Mucosa of stomach (tissue), 1 donor: ENCODE measurements around the gene M1AP.

ENCODE experiments used
- H3K27me3 ChIP-seq: one replicate; pipeline ENCODE4 v1.7.0; 2013; ENCODE audit warnings: mild to moderate bottlenecking, low read length; ENCODE audit not compliant: control insufficient read depth, insufficient read depth
- H3K36me3 ChIP-seq: one replicate; pipeline ENCODE4 v1.7.0; 2013; ENCODE audit warnings: low read length; ENCODE audit not compliant: control insufficient read depth, insufficient read depth
- H3K4me1 ChIP-seq: one replicate; pipeline ENCODE4 v1.7.0; 2013; ENCODE audit warnings: mild to moderate bottlenecking, low read length; ENCODE audit not compliant: control insufficient read depth, insufficient read depth
- H3K4me3 ChIP-seq: one replicate; pipeline ENCODE4 v1.7.0; 2013; ENCODE audit warnings: low read length
- H3K9ac ChIP-seq: one replicate; pipeline ENCODE4 v1.7.0; 2013; ENCODE audit warnings: mild to moderate bottlenecking, low read length, moderate library complexity
- H3K9me3 ChIP-seq: one replicate; pipeline ENCODE4 v1.7.0; 2013; ENCODE audit warnings: mild to moderate bottlenecking, low read length, moderate library complexity; ENCODE audit not compliant: control insufficient read depth
- donor health status: Pancreatic carcinoma.

M1AP gene

GRCh38 chr2:74676331-74676730, 28.2 kb upstream of the M1AP start:
- Histone ChIP-seq H3K4me3 (no peak overlapping the region), H3K36me3 (no peaks in the 10 kb centered on the region), H3K9ac (no peak overlapping the region), H3K4me1 (no peaks in the 10 kb centered on the region), H3K9me3 (no peaks in the 10 kb centered on the region), H3K27me3 (no peaks in the 10 kb centered on the region)

DNA sequence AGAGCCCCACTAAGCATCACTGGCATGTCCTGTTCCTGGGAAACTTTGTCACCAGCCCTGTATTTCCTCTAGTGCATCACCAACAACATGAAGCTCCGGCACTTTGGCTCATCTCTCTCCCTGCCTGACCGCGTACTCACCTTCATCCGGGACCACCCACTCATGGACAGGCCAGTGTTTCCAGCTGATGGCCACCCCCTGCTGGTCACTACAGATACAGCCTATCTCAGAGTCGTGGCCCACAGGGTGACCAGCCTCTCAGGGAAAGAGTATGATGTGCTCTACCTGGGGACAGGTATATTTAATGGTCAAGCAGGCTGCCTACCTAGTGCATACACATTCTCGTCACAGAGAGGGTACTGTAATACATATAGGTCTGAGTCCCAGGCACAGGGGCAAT, 27.0 kb upstream of the M1AP start:
- H3K27me3 ChIP-seq, result no peaks in the 10 kb centered on the region
- H3K9me3 ChIP-seq, result no peaks in the 10 kb centered on the region
- H3K36me3 ChIP-seq, result no peaks in the 10 kb centered on the region
- H3K9ac ChIP-seq, result no peak overlapping the region
- H3K4me1 ChIP-seq, result no peaks in the 10 kb centered on the region
- no peak overlapping the region for H3K4me3 ChIP-seq

DNA sequence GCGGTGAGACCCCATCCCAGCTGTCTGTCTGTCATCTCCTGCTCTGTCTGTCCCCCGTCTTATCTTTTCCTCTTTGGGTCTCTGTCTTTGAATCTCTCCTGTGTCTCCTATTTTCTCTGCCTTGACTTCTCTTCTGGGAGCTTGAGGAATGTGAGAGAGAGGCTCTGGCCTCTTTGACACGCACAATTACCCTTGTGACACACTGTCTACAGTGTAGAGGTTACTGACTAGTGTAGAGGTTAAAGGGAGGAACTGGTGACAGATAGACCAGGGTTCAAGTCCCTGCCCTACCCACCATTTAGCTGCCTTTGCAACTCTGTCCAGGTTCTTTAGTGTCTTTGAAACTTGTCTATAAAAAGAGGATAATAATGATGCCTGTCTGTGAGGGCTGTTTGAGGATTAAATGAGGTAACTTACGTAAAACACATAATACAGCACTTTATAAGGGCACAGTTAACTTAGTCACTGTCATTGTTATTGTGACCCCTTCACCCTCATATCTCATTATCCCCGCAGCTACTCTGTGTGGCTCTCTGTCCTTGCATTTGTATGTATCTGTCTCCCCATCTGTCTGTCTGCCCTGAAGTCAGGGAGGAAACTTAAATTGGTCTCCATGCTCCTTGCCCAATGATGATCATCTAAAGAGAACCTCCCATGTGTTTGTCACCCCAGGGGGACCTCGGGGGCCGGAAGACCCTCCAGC, 25.8 kb upstream of the M1AP start:
- H3K27me3 ChIP-seq, result no peaks in the 10 kb centered on the region
- H3K36me3 ChIP-seq, result no peaks in the 10 kb centered on the region
- no peaks in the 10 kb centered on the region for H3K9me3 ChIP-seq
- no peak overlapping the region for H3K4me3 ChIP-seq
- no peaks in the 10 kb centered on the region for H3K4me1 ChIP-seq
- H3K9ac ChIP-seq, result no peak overlapping the region

- H3K4me1 ChIP-seq, result no peaks in the 10 kb centered on the region
- H3K9ac ChIP-seq, result no peak overlapping the region
- no peak overlapping the region for H3K4me3 ChIP-seq
- no peaks in the 10 kb centered on the region for H3K9me3 ChIP-seq
- no peaks in the 10 kb centered on the region for H3K27me3 ChIP-seq
- H3K36me3 ChIP-seq, result no peaks in the 10 kb centered on the region
These were observed 23.3 kb upstream of the M1AP start for GRCh38 chr2:74671479-74671878.

DNA sequence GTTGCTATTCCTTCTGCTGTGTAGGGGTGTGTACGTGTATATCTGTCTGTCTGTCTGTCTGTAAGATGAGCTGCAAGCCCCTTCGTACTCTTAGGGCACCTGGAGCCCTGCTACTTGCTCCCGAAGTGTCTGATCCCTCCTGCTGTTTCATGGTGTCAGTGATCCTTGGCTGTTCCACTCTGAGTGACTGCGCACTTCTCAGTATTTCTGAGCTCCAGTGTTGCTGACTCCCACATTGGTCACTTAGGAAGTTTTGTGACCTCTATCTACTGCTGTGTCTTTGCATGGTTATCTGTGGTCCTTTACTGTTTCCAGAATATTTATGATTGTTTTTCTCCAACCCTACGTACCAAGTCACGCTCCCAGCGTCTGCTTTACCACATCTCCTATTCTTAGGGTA, 22.1 kb upstream of the M1AP start:
- no peaks in the 10 kb centered on the region for H3K27me3 ChIP-seq
- H3K9me3 ChIP-seq, result no peaks in the 10 kb centered on the region
- no peaks in the 10 kb centered on the region for H3K36me3 ChIP-seq
- H3K9ac ChIP-seq, result no peak overlapping the region
- H3K4me3 ChIP-seq, result no peak overlapping the region
- no peaks in the 10 kb centered on the region for H3K4me1 ChIP-seq

DNA sequence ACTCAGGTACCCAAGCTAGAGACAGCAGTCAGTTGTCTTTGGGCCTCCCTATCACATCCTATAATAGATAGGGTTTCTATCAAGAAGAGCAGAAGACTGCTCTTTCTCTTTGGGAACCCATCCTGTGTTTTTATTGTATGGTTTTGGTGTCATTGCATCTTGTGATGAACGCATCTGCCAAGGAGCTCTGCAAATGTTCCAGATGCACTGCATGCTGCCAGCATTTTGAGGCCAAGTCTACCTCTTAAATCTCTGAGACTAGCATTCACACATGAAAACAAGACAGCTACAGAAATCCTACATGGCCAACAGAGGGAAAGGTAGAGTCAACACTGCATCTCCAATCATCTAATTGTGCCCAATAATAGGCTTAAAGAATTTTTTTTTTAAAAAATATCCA, 20.0 kb upstream of the M1AP start:
- no peaks in the 10 kb centered on the region for H3K9me3 ChIP-seq
- H3K36me3 ChIP-seq, result no peaks in the 10 kb centered on the region
- H3K9ac ChIP-seq, result no peak overlapping the region
- H3K4me3 ChIP-seq, result no peak overlapping the region
- no peaks in the 10 kb centered on the region for H3K4me1 ChIP-seq
- H3K27me3 ChIP-seq, result no peaks in the 10 kb centered on the region

DNA sequence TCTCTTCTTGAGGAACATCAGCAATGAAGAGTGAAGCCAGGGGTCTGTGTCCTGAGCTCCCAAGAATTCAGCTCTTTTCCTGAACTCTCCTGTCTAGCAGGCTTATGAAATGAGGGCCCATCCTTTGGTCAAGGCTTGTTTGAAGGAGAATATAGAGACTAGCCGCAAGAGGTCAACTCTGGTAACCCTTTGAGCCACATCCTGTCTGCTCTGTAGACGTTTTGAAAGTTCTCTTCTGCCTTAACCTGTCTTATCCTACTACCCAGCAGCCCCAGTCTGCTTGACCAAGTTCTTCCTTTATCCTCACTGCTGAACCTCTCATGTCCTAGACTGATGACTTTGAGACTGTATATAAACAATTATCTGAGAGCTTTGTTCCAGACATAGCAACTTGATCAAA, 11.3 kb upstream of the M1AP start:
- Histone ChIP-seq H3K9ac (no peak overlapping the region), H3K4me1 (peaks cover 5% of the 10 kb centered on the region), H3K27me3 (peaks cover 6% of the 10 kb centered on the region), H3K36me3 (no peaks in the 10 kb centered on the region), H3K9me3 (no peaks in the 10 kb centered on the region), H3K4me3 (no peak overlapping the region)

- H3K9ac ChIP-seq, result no peak overlapping the region
- no peak overlapping the region for H3K4me3 ChIP-seq
- H3K36me3 ChIP-seq, result no peaks in the 10 kb centered on the region
- H3K4me1 ChIP-seq, result peaks cover 6% of the 10 kb centered on the region
- H3K27me3 ChIP-seq, result peaks cover 6% of the 10 kb centered on the region
- no peaks in the 10 kb centered on the region for H3K9me3 ChIP-seq
These were observed 10.4 kb upstream of the M1AP start for GRCh38 chr2:74658516-74658915.

DNA sequence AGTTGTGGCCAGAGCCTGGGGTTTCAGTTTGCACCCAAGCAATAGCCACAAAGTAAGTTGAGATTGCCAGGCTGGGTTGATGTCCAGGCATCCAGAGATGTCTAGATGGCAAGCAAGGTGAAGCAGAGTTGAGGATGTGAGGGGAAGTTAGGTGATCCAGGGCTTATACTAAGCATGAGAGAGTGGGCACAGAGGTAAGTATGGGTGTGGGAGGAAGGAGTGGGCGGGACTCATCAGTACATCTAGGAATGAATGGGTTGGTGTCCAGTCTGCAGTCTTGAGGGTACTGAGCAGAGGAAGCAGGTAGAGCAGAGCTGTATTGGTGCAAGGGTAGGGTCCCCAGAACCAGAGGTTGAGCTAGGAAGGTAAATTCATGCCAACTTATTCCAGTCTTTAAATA, 7.4 kb upstream of the M1AP start:
- Histone ChIP-seq H3K4me1 (peaks cover 6% of the 10 kb centered on the region), H3K36me3 (no peaks in the 10 kb centered on the region), H3K27me3 (peaks cover 6% of the 10 kb centered on the region), H3K4me3 (no peak overlapping the region), H3K9ac (no peak overlapping the region), H3K9me3 (no peaks in the 10 kb centered on the region)

DNA sequence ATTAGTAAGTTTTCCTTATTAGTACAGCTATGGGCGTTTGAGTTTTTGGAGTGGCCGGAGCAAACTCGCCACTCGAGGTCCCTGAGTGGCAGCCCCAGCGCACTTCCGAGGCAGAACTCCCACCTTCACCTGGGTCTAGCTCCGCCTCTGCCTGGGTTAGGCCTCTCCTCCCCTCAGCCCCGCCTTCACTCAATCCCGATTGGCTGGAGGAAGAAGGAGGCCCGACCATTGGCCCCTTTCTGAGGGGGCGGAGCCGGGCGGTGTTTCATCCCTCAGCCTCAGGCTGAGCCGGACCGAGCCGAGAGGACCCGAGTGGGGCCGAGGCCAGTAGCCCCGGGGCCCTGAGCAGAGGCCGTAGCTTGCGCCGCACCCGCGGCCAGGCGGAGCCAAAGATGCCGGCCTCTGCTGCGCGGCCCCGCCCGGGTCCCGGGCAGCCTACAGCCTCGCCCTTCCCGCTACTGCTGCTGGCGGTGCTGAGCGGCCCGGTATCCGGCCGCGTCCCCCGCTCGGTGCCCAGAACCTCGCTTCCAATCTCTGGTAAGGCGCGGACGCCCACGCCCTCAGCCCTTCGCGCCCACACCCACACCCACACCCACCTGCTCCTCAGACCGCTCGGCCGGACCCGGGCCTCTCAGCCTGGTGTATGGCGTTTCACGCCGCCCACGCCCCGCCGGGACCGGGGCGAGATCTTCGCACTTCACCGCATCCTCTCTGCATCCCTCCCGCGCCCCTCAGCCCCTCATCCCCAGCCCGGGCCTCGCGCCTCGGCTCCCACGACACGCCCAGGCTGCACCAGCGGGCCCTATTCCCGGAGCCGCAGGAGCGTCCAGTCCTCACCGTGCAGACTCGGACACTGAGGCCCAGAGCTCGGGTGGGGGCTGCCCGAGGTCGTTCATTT, 6.1 kb upstream of the M1AP start, which contains the start of gene SEMA4F:
SEMA4F (plus strand) TSS at position 263 of the 898 bp plus-strand sequence; CDS start at position 393, 130 bp downstream.
- Histone ChIP-seq H3K4me3 (peak within 1 kb of the TSS; percentile 71), H3K36me3 (no peaks in the 10 kb centered on the region), H3K9ac (peak within 1 kb of the TSS; percentile 67), H3K27me3 (peaks cover 6% of the 10 kb centered on the region), H3K9me3 (no peaks in the 10 kb centered on the region), H3K4me1 (peaks cover 6% of the 10 kb centered on the region)

DNA sequence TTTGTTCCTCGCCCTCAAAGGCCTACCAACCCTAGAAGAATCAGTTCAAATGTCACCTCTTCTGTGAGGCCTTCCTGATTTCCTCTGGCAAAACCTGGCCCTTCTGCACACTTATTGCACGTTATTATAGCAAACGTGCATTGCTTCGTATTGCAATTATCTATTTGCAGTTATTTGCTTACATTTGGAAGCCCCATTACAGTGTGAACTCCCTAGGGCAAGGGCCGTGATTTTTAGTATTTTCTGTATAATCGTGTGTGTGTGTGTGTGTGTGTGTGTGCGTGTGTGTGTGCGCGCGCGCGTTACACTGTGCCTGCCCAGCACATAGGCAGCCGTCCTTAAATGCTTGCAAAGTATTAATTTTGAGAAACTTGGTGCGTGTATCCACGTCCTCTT, 5.5 kb upstream of the M1AP start:
- Histone ChIP-seq H3K9ac (peak overlapping the region; percentile 26), H3K36me3 (no peaks in the 10 kb centered on the region), H3K9me3 (no peaks in the 10 kb centered on the region), H3K4me3 (peak overlapping the region; percentile 71), H3K4me1 (peaks cover 6% of the 10 kb centered on the region), H3K27me3 (peaks cover 6% of the 10 kb centered on the region)

GRCh38 chr2:74646834-74647482, 1.2 kb downstream of the M1AP start:
- no peak overlapping the region for H3K4me3 ChIP-seq
- H3K27me3 ChIP-seq, result peaks cover 9% of the 10 kb centered on the region
- no peaks in the 10 kb centered on the region for H3K36me3 ChIP-seq
- H3K9me3 ChIP-seq, result no peaks in the 10 kb centered on the region
- H3K4me1 ChIP-seq, result no peaks in the 10 kb centered on the region
- no peak overlapping the region for H3K9ac ChIP-seq
